ENCODE results near the gene RAMP3. TPM values are rescaled to one million over a fixed set of nuclear protein-coding genes. Genes with fewer than 3 reads are reported as not detected.

RAMP3 gene
- total and polyA plus RNA-seq, 2 donors (not counting 1 experiment from before 2014, with no cell fraction given), result not detected

GRCh38 chr7:45192621-45193041, 35.0 kb downstream of the RAMP3 start:
- no peaks in the 10 kb centered on the region for H3K9me3 Mint-ChIP-seq (ENCODE audit: insufficient read depth)
- Histone ChIP-seq H4K20me1 (ENCODE audit: control insufficient read depth, insufficient read depth, low read length, poor library complexity, severe bottlenecking) (no peaks in the 10 kb centered on the region), H3K79me2 (ENCODE audit: control insufficient read depth, insufficient read depth, low read length) (no peaks in the 10 kb centered on the region), H3K9me3 (ENCODE audit: control extremely low read depth in 1 of 3, control insufficient read depth in 2 of 3, insufficient read depth in 1 of 3, low read length in 2 of 3) (no peaks in the 10 kb centered on the region), H2AFZ (ENCODE audit: insufficient read depth, low read depth, low read length, poor library complexity, severe bottlenecking) (no peak overlapping the region), H3K4me2 (replicated peaks; ENCODE audit: low read depth, low read length, poor library complexity, severe bottlenecking) (no peak overlapping the region), H3K4me3 (ENCODE audit: control extremely low read depth in 1 of 5, extremely low read depth in 1 of 5, insufficient read depth in 1 of 5, low read depth in 2 of 5, low read length in 4 of 5) (peak overlapping the region in 1 of 5 experiments; percentile 44), H3K27ac (ENCODE audit: low read length in 2 of 2) (no peak overlapping the region), H3K27me3 (replicated peaks in 1 of 4; ENCODE audit: control extremely low read depth in 1 of 4, control insufficient read depth in 3 of 4, insufficient read depth in 4 of 4, low read length in 3 of 4) (peaks cover 0 to 5% (median 0%) of the 10 kb centered on the region in 4 experiments), H3K9ac (ENCODE audit: low read length) (no peak overlapping the region), H3K36me3 (replicated peaks in 1 of 2; ENCODE audit: control extremely low read depth in 1 of 2, control insufficient read depth in 1 of 2, extremely low read depth in 1 of 2, insufficient read depth in 2 of 2, low read length in 1 of 2) (no peaks in the 10 kb centered on the region), H3K4me1 (ENCODE audit: control insufficient read depth in 2 of 2, insufficient read depth in 2 of 2, low read length in 2 of 2) (no peaks in the 10 kb centered on the region)
- ChIA-PET POLR2A (no interaction called here), CTCF (no interaction called here)
- H3K4me1 Mint-ChIP-seq, result no peaks in the 10 kb centered on the region
- peaks cover 30% of the 10 kb centered on the region for H3K27me3 Mint-ChIP-seq
- no peak overlapping the region for H3K4me3 Mint-ChIP-seq
- 0% methylated on average over 3 of the region's 11 CpGs for WGBS (ENCODE audit: insufficient coverage)
- H3K27ac Mint-ChIP-seq, result no peak overlapping the region
- intact Hi-C loops (cut with micrococcal nuclease), result no loop called here
- TF ChIP-seq EZH2 (IDR thresholded peaks at IDR 0.05; ENCODE audit: borderline replicate concordance, insufficient read depth, low read depth, low read length, poor library complexity, severe bottlenecking), result no peak
- TF ChIP-seq CTCF (IDR thresholded peaks at IDR 0.05), result no peak
- DNase-seq (no peak), ATAC-seq (ENCODE audit: low read depth) (no peak)

GRCh38 chr7:45193828-45194227, 36.2 kb downstream of the RAMP3 start:
- Histone ChIP-seq H3K9me3 (ENCODE audit: control extremely low read depth in 1 of 3, control insufficient read depth in 2 of 3, insufficient read depth in 1 of 3, low read length in 2 of 3) (no peaks in the 10 kb centered on the region), H3K36me3 (replicated peaks in 1 of 2; ENCODE audit: control extremely low read depth in 1 of 2, control insufficient read depth in 1 of 2, extremely low read depth in 1 of 2, insufficient read depth in 2 of 2, low read length in 1 of 2) (no peaks in the 10 kb centered on the region), H3K27me3 (replicated peaks in 1 of 4; ENCODE audit: control extremely low read depth in 1 of 4, control insufficient read depth in 3 of 4, insufficient read depth in 4 of 4, low read length in 3 of 4) (peaks cover 0 to 5% (median 0%) of the 10 kb centered on the region in 4 experiments), H3K27ac (ENCODE audit: low read length in 2 of 2) (no peak overlapping the region), H2AFZ (ENCODE audit: insufficient read depth, low read depth, low read length, poor library complexity, severe bottlenecking) (no peak overlapping the region), H4K20me1 (ENCODE audit: control insufficient read depth, insufficient read depth, low read length, poor library complexity, severe bottlenecking) (no peaks in the 10 kb centered on the region), H3K4me2 (replicated peaks; ENCODE audit: low read depth, low read length, poor library complexity, severe bottlenecking) (no peak overlapping the region), H3K9ac (ENCODE audit: low read length) (no peak overlapping the region), H3K4me1 (ENCODE audit: control insufficient read depth in 2 of 2, insufficient read depth in 2 of 2, low read length in 2 of 2) (no peaks in the 10 kb centered on the region), H3K4me3 (ENCODE audit: control extremely low read depth in 1 of 5, extremely low read depth in 1 of 5, insufficient read depth in 1 of 5, low read depth in 2 of 5, low read length in 4 of 5) (no peak overlapping the region), H3K79me2 (ENCODE audit: control insufficient read depth, insufficient read depth, low read length) (no peaks in the 10 kb centered on the region)
- Mint-ChIP-seq H3K9me3 (ENCODE audit: insufficient read depth) (no peaks in the 10 kb centered on the region), H3K27ac (no peak overlapping the region), H3K4me1 (no peaks in the 10 kb centered on the region), H3K27me3 (peaks cover 25% of the 10 kb centered on the region), H3K4me3 (no peak overlapping the region)
- WGBS (ENCODE audit: insufficient coverage), result 100% methylated on average over 4 of the region's 4 CpGs
- no peak for DNase-seq
- ChIA-PET POLR2A (no interaction called here), CTCF (no interaction called here)
- no peak for TF ChIP-seq EZH2 (IDR thresholded peaks at IDR 0.05; ENCODE audit: borderline replicate concordance, insufficient read depth, low read depth, low read length, poor library complexity, severe bottlenecking)
- TF ChIP-seq CTCF (IDR thresholded peaks at IDR 0.05), result no peak
- intact Hi-C loops (cut with micrococcal nuclease), result no loop called here
- no peak for ATAC-seq (ENCODE audit: low read depth)

Measured in B cell (primary cell).